Measurements from ENCODE around the gene ACKR4.

Gene ACKR4

DNA sequence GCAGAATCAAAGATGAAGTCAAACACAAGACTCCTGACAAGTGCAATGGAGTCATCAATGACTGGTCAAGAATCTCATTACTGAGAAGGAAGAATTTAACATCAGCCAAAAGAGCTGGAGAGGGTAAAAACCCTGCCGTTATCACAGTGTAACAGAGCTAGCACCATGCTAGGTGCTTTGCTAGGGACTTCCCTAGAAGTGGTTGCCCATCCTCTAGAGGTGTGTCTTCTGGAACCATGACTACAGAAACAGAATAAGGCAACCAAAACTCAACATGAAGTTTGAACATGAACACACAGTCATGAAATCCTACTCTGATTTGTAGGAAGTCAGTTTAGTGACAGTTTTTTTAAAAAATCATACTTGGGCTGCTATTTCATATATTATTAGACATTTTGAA, 53.1 kb downstream of the ACKR4 start:
- Histone ChIP-seq H2AFZ (ENCODE audit: low read length) (no peak overlapping the region), H3K4me1 (ENCODE audit: insufficient read depth, low read length, poor library complexity, severe bottlenecking) (peaks cover 17% of the 10 kb centered on the region), H3F3A (ENCODE audit: low read depth) (no peaks in the 10 kb centered on the region), H3K4me2 (ENCODE audit: low read depth, low read length, poor library complexity, severe bottlenecking) (no peak overlapping the region), H3K9me3 (ENCODE audit: insufficient read depth, low read depth, low read length) (no peaks in the 10 kb centered on the region), H3K36me3 (ENCODE audit: insufficient read depth, low read length) (no peaks in the 10 kb centered on the region), H3K4me3 (ENCODE audit: low read length, poor library complexity, severe bottlenecking) (no peak overlapping the region), H3K79me2 (ENCODE audit: insufficient read depth, low read length) (no peaks in the 10 kb centered on the region; the same call in 1 of the 2 replicates), H3K27me3 (ENCODE audit: insufficient read depth, low read length, poor library complexity, severe bottlenecking) (no peaks in the 10 kb centered on the region), H3K9me2 (replicated peaks; ENCODE audit: low read depth, low read length) (no peaks in the 10 kb centered on the region), H3K9ac (ENCODE audit: low read depth, low read length, poor library complexity, severe bottlenecking) (no peak overlapping the region), H4K20me1 (ENCODE audit: insufficient read depth, low read length, poor library complexity, severe bottlenecking) (no peaks in the 10 kb centered on the region)
- TF ChIP-seq, protein P1, sequence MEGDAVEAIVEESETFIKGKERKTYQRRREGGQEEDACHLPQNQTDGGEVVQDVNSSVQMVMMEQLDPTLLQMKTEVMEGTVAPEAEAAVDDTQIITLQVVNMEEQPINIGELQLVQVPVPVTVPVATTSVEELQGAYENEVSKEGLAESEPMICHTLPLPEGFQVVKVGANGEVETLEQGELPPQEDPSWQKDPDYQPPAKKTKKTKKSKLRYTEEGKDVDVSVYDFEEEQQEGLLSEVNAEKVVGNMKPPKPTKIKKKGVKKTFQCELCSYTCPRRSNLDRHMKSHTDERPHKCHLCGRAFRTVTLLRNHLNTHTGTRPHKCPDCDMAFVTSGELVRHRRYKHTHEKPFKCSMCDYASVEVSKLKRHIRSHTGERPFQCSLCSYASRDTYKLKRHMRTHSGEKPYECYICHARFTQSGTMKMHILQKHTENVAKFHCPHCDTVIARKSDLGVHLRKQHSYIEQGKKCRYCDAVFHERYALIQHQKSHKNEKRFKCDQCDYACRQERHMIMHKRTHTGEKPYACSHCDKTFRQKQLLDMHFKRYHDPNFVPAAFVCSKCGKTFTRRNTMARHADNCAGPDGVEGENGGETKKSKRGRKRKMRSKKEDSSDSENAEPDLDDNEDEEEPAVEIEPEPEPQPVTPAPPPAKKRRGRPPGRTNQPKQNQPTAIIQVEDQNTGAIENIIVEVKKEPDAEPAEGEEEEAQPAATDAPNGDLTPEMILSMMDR (conservative IDR thresholded peaks at IDR 0.05; ENCODE audit: low read length) = no peak
- no peak for TF ChIP-seq EZH2phosphoT487 (IDR thresholded peaks at IDR 0.05; ENCODE audit: borderline replicate concordance)

Data from Loucy (cell line).